ENCODE results near the gene RPS19. TPM values are rescaled to one million over a fixed set of nuclear protein-coding genes. Genes with fewer than 3 reads are reported as not detected.

RPS19 gene
- total and polyA plus RNA-seq, 5 donors, result 625 to 863 (median 777) TPM

GRCh38 chr19:41860419-41861115, 512 bp downstream of the RPS19 start:
- Histone ChIP-seq H3K27ac (ENCODE audit: low read length) (peak overlapping the region; percentile 42), H3K4me3 (ENCODE audit: low read length) (peak overlapping the region; percentile 77), H3K4me1 (ENCODE audit: control insufficient read depth, insufficient read depth, low read length) (peaks cover 10% of the 10 kb centered on the region), H3K27me3 (ENCODE audit: control insufficient read depth, insufficient read depth) (no peaks in the 10 kb centered on the region), H3K9me3 (ENCODE audit: control insufficient read depth, low read length) (no peaks in the 10 kb centered on the region)
- ATAC-seq (no peak), DNase-seq (no peak)
- under 1% methylated on average over 45 of the region's 45 CpGs for WGBS
- intact Hi-C loops (cut with DNase I), result no loop called here

GRCh38 chr19:41861116-41861768, 1.2 kb downstream of the RPS19 start:
- intact Hi-C loops (cut with DNase I), result no loop called here

GRCh38 chr19:41861846-41862245, 1.8 kb downstream of the RPS19 start:
- Histone ChIP-seq H3K4me1 (ENCODE audit: control insufficient read depth, insufficient read depth, low read length) (peaks cover 10% of the 10 kb centered on the region), H3K9me3 (ENCODE audit: control insufficient read depth, low read length) (no peaks in the 10 kb centered on the region), H3K27me3 (ENCODE audit: control insufficient read depth, insufficient read depth) (no peaks in the 10 kb centered on the region), H3K27ac (ENCODE audit: low read length) (no peak overlapping the region), H3K4me3 (ENCODE audit: low read length) (no peak overlapping the region)
- 68% methylated on average over 9 of the region's 9 CpGs for WGBS
- DNase-seq, result no peak
- ATAC-seq, result no peak
- intact Hi-C loops (cut with DNase I), result no loop called here

More at GRCh38 chr19:41861116-41861768, 1.2 kb downstream of the RPS19 start:
- no peaks in the 10 kb centered on the region for H3K9me3 ChIP-seq (ENCODE audit: control insufficient read depth, low read length)
- DNase-seq (no peak), ATAC-seq (no peak)
- peak overlapping the region; percentile 77 for H3K4me3 ChIP-seq (ENCODE audit: low read length)
- H3K27me3 ChIP-seq (ENCODE audit: control insufficient read depth, insufficient read depth), result no peaks in the 10 kb centered on the region
- peaks cover 10% of the 10 kb centered on the region for H3K4me1 ChIP-seq (ENCODE audit: control insufficient read depth, insufficient read depth, low read length)
- 36% methylated on average over 9 of the region's 9 CpGs for WGBS
- H3K27ac ChIP-seq (ENCODE audit: low read length), result peak overlapping the region; percentile 42

GRCh38 chr19:41862445-41862986, 2.5 kb downstream of the RPS19 start:
- H3K4me1 ChIP-seq (ENCODE audit: control insufficient read depth, insufficient read depth, low read length), result peaks cover 10% of the 10 kb centered on the region
- intact Hi-C loops (cut with DNase I), result no loop called here
- H3K27ac ChIP-seq (ENCODE audit: low read length), result no peak overlapping the region
- no peaks in the 10 kb centered on the region for H3K9me3 ChIP-seq (ENCODE audit: control insufficient read depth, low read length)
- H3K27me3 ChIP-seq (ENCODE audit: control insufficient read depth, insufficient read depth), result no peaks in the 10 kb centered on the region
- H3K4me3 ChIP-seq (ENCODE audit: low read length), result no peak overlapping the region
- ATAC-seq (no peak), DNase-seq (no peak)
- 65% methylated on average over 2 of the region's 2 CpGs for WGBS

GRCh38 chr19:41863209-41863931, 3.3 kb downstream of the RPS19 start:
- intact Hi-C loops (cut with DNase I), result no loop called here
- Histone ChIP-seq H3K4me3 (ENCODE audit: low read length) (no peak overlapping the region), H3K9me3 (ENCODE audit: control insufficient read depth, low read length) (no peaks in the 10 kb centered on the region), H3K27me3 (ENCODE audit: control insufficient read depth, insufficient read depth) (no peaks in the 10 kb centered on the region), H3K27ac (ENCODE audit: low read length) (no peak overlapping the region), H3K4me1 (ENCODE audit: control insufficient read depth, insufficient read depth, low read length) (peaks cover 10% of the 10 kb centered on the region)
- ATAC-seq, result no peak
- 79% methylated on average over 11 of the region's 11 CpGs for WGBS
- no peak for DNase-seq

- WGBS, result 89% methylated on average over 5 of the region's 5 CpGs
- Histone ChIP-seq H3K27me3 (ENCODE audit: control insufficient read depth, insufficient read depth) (no peaks in the 10 kb centered on the region), H3K4me1 (ENCODE audit: control insufficient read depth, insufficient read depth, low read length) (peaks cover 10% of the 10 kb centered on the region), H3K4me3 (ENCODE audit: low read length) (no peak overlapping the region), H3K27ac (ENCODE audit: low read length) (no peak overlapping the region), H3K9me3 (ENCODE audit: control insufficient read depth, low read length) (no peaks in the 10 kb centered on the region)
- intact Hi-C loops (cut with DNase I), result no loop called here
- no peak for DNase-seq
- ATAC-seq, result no peak
These were observed 4.3 kb downstream of the RPS19 start for GRCh38 chr19:41864374-41864773.

GRCh38 chr19:41866284-41866683, 6.2 kb downstream of the RPS19 start:
- H3K27me3 ChIP-seq (ENCODE audit: control insufficient read depth, insufficient read depth), result no peaks in the 10 kb centered on the region
- H3K9me3 ChIP-seq (ENCODE audit: control insufficient read depth, low read length), result no peaks in the 10 kb centered on the region
- peaks cover 6% of the 10 kb centered on the region for H3K4me1 ChIP-seq (ENCODE audit: control insufficient read depth, insufficient read depth, low read length)
- WGBS, result 96% methylated on average over 3 of the region's 3 CpGs
- intact Hi-C loops (cut with DNase I), result no loop called here
- H3K4me3 ChIP-seq (ENCODE audit: low read length), result no peak overlapping the region
- H3K27ac ChIP-seq (ENCODE audit: low read length), result no peak overlapping the region
- ATAC-seq (no peak), DNase-seq (no peak)

GRCh38 chr19:41868120-41868988, 8.3 kb downstream of the RPS19 start:
- Histone ChIP-seq H3K27me3 (ENCODE audit: control insufficient read depth, insufficient read depth) (no peaks in the 10 kb centered on the region), H3K4me1 (ENCODE audit: control insufficient read depth, insufficient read depth, low read length) (peaks cover 3% of the 10 kb centered on the region), H3K4me3 (ENCODE audit: low read length) (no peak overlapping the region), H3K9me3 (ENCODE audit: control insufficient read depth, low read length) (no peaks in the 10 kb centered on the region), H3K27ac (ENCODE audit: low read length) (no peak overlapping the region)
- WGBS, result 83% methylated on average over 10 of the region's 10 CpGs
- peak in 1 of 3 donors; percentile 9 for DNase-seq
- ATAC-seq, result no peak
- intact Hi-C loops (cut with DNase I), result no loop called here

GRCh38 chr19:41868989-41869300, 8.9 kb downstream of the RPS19 start:
- H3K4me3 ChIP-seq (ENCODE audit: low read length), result no peak overlapping the region
- H3K27ac ChIP-seq (ENCODE audit: low read length), result no peak overlapping the region
- peaks cover 3% of the 10 kb centered on the region for H3K4me1 ChIP-seq (ENCODE audit: control insufficient read depth, insufficient read depth, low read length)
- ATAC-seq (no peak), DNase-seq (peak in 1 of 3 donors; percentile 23)
- intact Hi-C loops (cut with DNase I), result no loop called here
- no peaks in the 10 kb centered on the region for H3K27me3 ChIP-seq (ENCODE audit: control insufficient read depth, insufficient read depth)
- H3K9me3 ChIP-seq (ENCODE audit: control insufficient read depth, low read length), result no peaks in the 10 kb centered on the region
- WGBS, result 86% methylated on average over 12 of the region's 12 CpGs

GRCh38 chr19:41869374-41869955, 9.4 kb downstream of the RPS19 start:
- DNase-seq (peak in 1 of 3 donors; percentile 56), ATAC-seq (no peak)
- Histone ChIP-seq H3K27me3 (ENCODE audit: control insufficient read depth, insufficient read depth) (no peaks in the 10 kb centered on the region), H3K4me1 (ENCODE audit: control insufficient read depth, insufficient read depth, low read length) (peaks cover 3% of the 10 kb centered on the region), H3K9me3 (ENCODE audit: control insufficient read depth, low read length) (no peaks in the 10 kb centered on the region), H3K4me3 (ENCODE audit: low read length) (no peak overlapping the region), H3K27ac (ENCODE audit: low read length) (no peak overlapping the region)
- intact Hi-C loops (cut with DNase I), result no loop called here
- 84% methylated on average over 13 of the region's 13 CpGs for WGBS
